HCT116 (cell line): ENCODE results near the gene OR52I2. TPM values are rescaled to one million over a fixed set of nuclear protein-coding genes. Genes with fewer than 3 reads are reported as not detected.

Source experiments
- ATAC-seq: fragments of 200-7000 bp; cut with Tn5 transposase; 2 replicates; pipeline ENCODE4 v1.9.1; 2020; ENCODE audit warnings: mild to moderate bottlenecking, moderate library complexity
- BruUV-seq: library from RNA; stranded (reverse); fragments of 400-500 nt; replicated peaks from 2 replicates; lab custom pipeline; 2021; lab: Mats Ljungman, UMichigan
- CTCF ChIA-PET: fragments of 300-600 bp; sonication (Branson Sonifier 250); formaldehyde crosslinking; loops from one replicate; lab custom pipeline; 2021; ENCODE audit warnings: antibody characterized with exemption; lab: Charles Lee
- POLR2A ChIA-PET: fragments of 300-600, 350-600 bp; sonication (Branson Sonifier 250); formaldehyde crosslinking; loops from one replicate; lab custom pipeline; 2021; ENCODE audit warnings: antibody characterized with exemption; lab: Charles Lee
- RAD21 ChIA-PET, 2 experiments: fragments of 300-600 bp; sonication (Branson Sonifier 250); formaldehyde crosslinking; loops; one replicate each; lab custom pipeline; 2023; ENCODE audit warnings: low total read pairs in 2 of 2; ENCODE audit not compliant: uncharacterized antibody in 2 of 2, unreplicated experiment in 2 of 2, low non-redundant PET in 1 of 2; lab: Charles Lee
- DNase-seq: peaks from one replicate; pipeline ENCODE4 v3.0.0-alpha.2; 2010; ENCODE audit warnings: low read depth, low spot score
- H2AFZ ChIP-seq: fragments of 200-600 bp; shearing (Covaris generic), sonication (generic); 2 replicates; pipeline ENCODE4 v1.6.1; 2017; ENCODE audit warnings: low read depth, mixed run types, mixed read lengths, antibody characterized with exemption, low read length; ENCODE audit not compliant: poor library complexity, severe bottlenecking
- H3K27ac ChIP-seq: 2 replicates; pipeline ENCODE4 v1.5.1; 2012; ENCODE audit warnings: low read depth, low read length
- H3K27me3 ChIP-seq: fragments of 200-600 bp; sonication (generic); 2 replicates; pipeline ENCODE4 v1.6.1; 2016; ENCODE audit warnings: mixed run types, low read length, mixed read lengths; ENCODE audit not compliant: insufficient read depth
- H3K36me3 ChIP-seq, 2 experiments: fragments of 200-500 bp in 1 of 2; fragments of 200-600 bp in 1 of 2; sonication (Bioruptor generic) in 1 of 2; sonication (generic) in 1 of 2; 2 replicates each; pipeline versions ENCODE4 v1.5.1 to v1.6.1; 2014 to 2016; ENCODE audit warnings: low read length in 2 of 2, inconsistent platforms in 1 of 2, mixed read lengths in 1 of 2, mixed run types in 1 of 2; ENCODE audit not compliant: insufficient read depth in 2 of 2, control insufficient read depth in 1 of 2
- H3K4me1 ChIP-seq, 2 experiments: fragments of 200-600 bp in 1 of 2; sonication (generic) in 1 of 2; 2 replicates each; pipeline versions ENCODE4 v1.5.1 to v1.6.1; 2012 to 2017; ENCODE audit warnings: low read length in 2 of 2, inconsistent platforms in 1 of 2, mild to moderate bottlenecking in 1 of 2, mixed read lengths in 1 of 2, mixed run types in 1 of 2, moderate library complexity in 1 of 2; ENCODE audit not compliant: insufficient read depth in 2 of 2, control insufficient read depth in 1 of 2
- H3K4me2 ChIP-seq: fragments of 200-600 bp; sonication (generic); 2 replicates; pipeline ENCODE4 v1.6.1; 2017; ENCODE audit warnings: mixed run types, low read length, mixed read lengths
- H3K4me3 ChIP-seq, 2 experiments: fragments of 200-600 bp in 1 of 2; sonication (generic) in 1 of 2; replicated peaks in 1 of 2; 2 replicates each; pipeline ENCODE4 v1.5.1; 2011 to 2016; ENCODE audit warnings: low read length in 2 of 2, control low read depth in 1 of 2, low read depth in 1 of 2, mild to moderate bottlenecking in 1 of 2, mixed read lengths in 1 of 2, mixed run types in 1 of 2
- H3K79me2 ChIP-seq: fragments of 200-600 bp; sonication (generic); 2 replicates; pipeline ENCODE4 v1.6.1; 2017; ENCODE audit warnings: mild to moderate bottlenecking, mixed run types, low read length, moderate library complexity, mixed read lengths; ENCODE audit not compliant: insufficient read depth
- H3K9ac ChIP-seq: fragments of 200-600 bp; sonication (generic); 2 replicates; pipeline ENCODE4 v1.6.1; 2016; ENCODE audit warnings: low read length, mixed read lengths
- H3K9me2 ChIP-seq: fragments of 200-600 bp; sonication (generic), shearing (Covaris generic); 2 replicates; pipeline ENCODE4 v1.6.1; 2017; ENCODE audit warnings: mixed run types, mild to moderate bottlenecking, moderate library complexity; ENCODE audit not compliant: insufficient read depth
- H3K9me3 ChIP-seq, 2 experiments: fragments of 200-500 bp in 1 of 2; fragments of 200-600 bp in 1 of 2; sonication (Bioruptor generic) in 1 of 2; sonication (generic) in 1 of 2; 2 replicates each; pipeline ENCODE4 v1.6.1; 2014 to 2017; ENCODE audit warnings: low read length in 2 of 2, mixed read lengths in 2 of 2, inconsistent platforms in 1 of 2, low read depth in 1 of 2, mild to moderate bottlenecking in 1 of 2, mixed run types in 1 of 2, moderate library complexity in 1 of 2; ENCODE audit not compliant: control insufficient read depth in 1 of 2, insufficient read depth in 1 of 2
- H4K20me1 ChIP-seq: fragments of 200-600 bp; sonication (generic), shearing (Covaris generic); 2 replicates; pipeline ENCODE4 v1.6.1; 2017; ENCODE audit warnings: mixed run types, mild to moderate bottlenecking, moderate library complexity; ENCODE audit not compliant: insufficient read depth
- ELF1 ChIP-seq: IDR thresholded peaks from 2 replicates; pipeline ENCODE4 v1.6.1; 2012; ENCODE audit warnings: low read depth, borderline replicate concordance
- EZH2 ChIP-seq: fragments of 200-600 bp; sonication (generic); IDR thresholded peaks from 2 replicates; pipeline ENCODE4 v1.6.1; 2017; ENCODE audit warnings: antibody characterized with exemption, mixed run types
- SP1 ChIP-seq: IDR thresholded peaks from 2 replicates; pipeline ENCODE4 v1.6.1; 2012; ENCODE audit warnings: low read depth
- TCF7L2 ChIP-seq: IDR thresholded peaks from 2 replicates; pipeline ENCODE4 v1.7.0; 2011; ENCODE audit warnings: borderline replicate concordance, inconsistent platforms; ENCODE audit not compliant: insufficient read depth, insufficient read length; ENCODE audit errors: extremely low read depth
- ZFX ChIP-seq: fragments of 450-650 bp; IDR thresholded peaks from 2 replicates; pipeline ENCODE4 v1.6.1; 2017
- ZNF274 ChIP-seq: fragments of 200-500 bp; sonication (Bioruptor generic); IDR thresholded peaks from 2 replicates; pipeline ENCODE4 v1.6.1; 2014; ENCODE audit warnings: mild to moderate bottlenecking, low read depth, low read length, inconsistent platforms
- intact Hi-C: fragments of 100-400 bp; cut with micrococcal nuclease; formaldehyde crosslinking; loops from 2 replicates; pipeline ENCODE4 v1.10.0; 2022
- total RNA-seq: library from RNA; stranded (reverse); gene quantifications from one replicate; pipeline ENCODE4 v1.2.1, GENCODE V29; 2021; ENCODE audit not compliant: unreplicated experiment
- TF ChIP-seq, protein P1 (sequence below): IDR thresholded peaks from 2 replicates; pipeline ENCODE4 v1.6.1; 2012; ENCODE audit warnings: low read depth
- TF ChIP-seq, protein P2 (sequence below): IDR thresholded peaks from 2 replicates; pipeline ENCODE4 v1.6.1; 2012
- TF ChIP-seq, protein P3 (sequence below): IDR thresholded peaks from 2 replicates; pipeline ENCODE4 v1.6.1; 2011; ENCODE audit warnings: mild to moderate bottlenecking, low read length, moderate library complexity; ENCODE audit not compliant: insufficient replicate concordance; ENCODE audit errors: extremely low read depth

Gene OR52I2
- total RNA-seq, 1 experiment from 2014 or later = not detected

DNA sequence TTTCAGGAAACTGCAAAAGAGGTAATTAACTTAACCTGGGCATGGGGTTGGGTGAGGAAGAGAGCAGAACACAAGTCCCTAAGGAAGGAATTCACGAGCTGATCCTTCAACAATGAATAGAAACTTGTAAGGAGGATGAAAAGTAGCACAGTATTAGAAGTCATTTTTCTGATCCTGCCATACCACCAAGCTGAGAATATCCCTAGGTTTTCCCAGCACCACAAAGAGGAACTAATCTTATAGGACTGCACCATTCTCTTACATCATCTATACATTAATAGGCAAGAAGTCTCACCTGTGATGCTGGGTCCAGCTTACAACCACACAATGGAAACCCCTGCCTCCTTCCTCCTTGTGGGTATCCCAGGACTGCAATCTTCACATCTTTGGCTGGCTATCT is 12.2 kb downstream of the OR52I2 start, which contains the start of gene OR52I1:
Gene OR52I1 (plus strand): TSS at position 301 of the 400 bp plus-strand sequence. CDS start 0 bp downstream, at position 301.
- Histone ChIP-seq H3K36me3 (no peaks in the 10 kb centered on the region; a peak in 1 of 4 replicates), H3K27ac (no peak within 1 kb of the TSS), H3K9ac (no peak within 1 kb of the TSS), H3K9me3 (no peaks in the 10 kb centered on the region), H3K79me2 (no peaks in the 10 kb centered on the region), H2AFZ (no peak within 1 kb of the TSS), H3K4me2 (no peak within 1 kb of the TSS), H4K20me1 (no peaks in the 10 kb centered on the region), H3K27me3 (peaks cover 12% of the 10 kb centered on the region; the same call in 1 of the 2 replicates), H3K4me1 (no peaks in the 10 kb centered on the region), H3K4me3 (no peak within 1 kb of the TSS), H3K9me2 (no peaks in the 10 kb centered on the region)
- RAD21 ChIA-PET = no interaction called here
- POLR2A ChIA-PET = no interaction called here
- no TSS peak for BruUV-seq
- DNase-seq = no peak
- no peak for ATAC-seq
- CTCF ChIA-PET = no interaction called here
- TF ChIP-seq, protein P1, sequence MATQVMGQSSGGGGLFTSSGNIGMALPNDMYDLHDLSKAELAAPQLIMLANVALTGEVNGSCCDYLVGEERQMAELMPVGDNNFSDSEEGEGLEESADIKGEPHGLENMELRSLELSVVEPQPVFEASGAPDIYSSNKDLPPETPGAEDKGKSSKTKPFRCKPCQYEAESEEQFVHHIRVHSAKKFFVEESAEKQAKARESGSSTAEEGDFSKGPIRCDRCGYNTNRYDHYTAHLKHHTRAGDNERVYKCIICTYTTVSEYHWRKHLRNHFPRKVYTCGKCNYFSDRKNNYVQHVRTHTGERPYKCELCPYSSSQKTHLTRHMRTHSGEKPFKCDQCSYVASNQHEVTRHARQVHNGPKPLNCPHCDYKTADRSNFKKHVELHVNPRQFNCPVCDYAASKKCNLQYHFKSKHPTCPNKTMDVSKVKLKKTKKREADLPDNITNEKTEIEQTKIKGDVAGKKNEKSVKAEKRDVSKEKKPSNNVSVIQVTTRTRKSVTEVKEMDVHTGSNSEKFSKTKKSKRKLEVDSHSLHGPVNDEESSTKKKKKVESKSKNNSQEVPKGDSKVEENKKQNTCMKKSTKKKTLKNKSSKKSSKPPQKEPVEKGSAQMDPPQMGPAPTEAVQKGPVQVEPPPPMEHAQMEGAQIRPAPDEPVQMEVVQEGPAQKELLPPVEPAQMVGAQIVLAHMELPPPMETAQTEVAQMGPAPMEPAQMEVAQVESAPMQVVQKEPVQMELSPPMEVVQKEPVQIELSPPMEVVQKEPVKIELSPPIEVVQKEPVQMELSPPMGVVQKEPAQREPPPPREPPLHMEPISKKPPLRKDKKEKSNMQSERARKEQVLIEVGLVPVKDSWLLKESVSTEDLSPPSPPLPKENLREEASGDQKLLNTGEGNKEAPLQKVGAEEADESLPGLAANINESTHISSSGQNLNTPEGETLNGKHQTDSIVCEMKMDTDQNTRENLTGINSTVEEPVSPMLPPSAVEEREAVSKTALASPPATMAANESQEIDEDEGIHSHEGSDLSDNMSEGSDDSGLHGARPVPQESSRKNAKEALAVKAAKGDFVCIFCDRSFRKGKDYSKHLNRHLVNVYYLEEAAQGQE = no peak
- TF ChIP-seq, protein P2, sequence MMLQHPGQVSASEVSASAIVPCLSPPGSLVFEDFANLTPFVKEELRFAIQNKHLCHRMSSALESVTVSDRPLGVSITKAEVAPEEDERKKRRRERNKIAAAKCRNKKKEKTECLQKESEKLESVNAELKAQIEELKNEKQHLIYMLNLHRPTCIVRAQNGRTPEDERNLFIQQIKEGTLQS = no peak
- TF ChIP-seq TCF7L2 (no peak), ELF1 (no peak), ZNF274 (no peak), EZH2 (no peak), SP1 (no peak), ZFX (no peak)
- TF ChIP-seq, protein P3, sequence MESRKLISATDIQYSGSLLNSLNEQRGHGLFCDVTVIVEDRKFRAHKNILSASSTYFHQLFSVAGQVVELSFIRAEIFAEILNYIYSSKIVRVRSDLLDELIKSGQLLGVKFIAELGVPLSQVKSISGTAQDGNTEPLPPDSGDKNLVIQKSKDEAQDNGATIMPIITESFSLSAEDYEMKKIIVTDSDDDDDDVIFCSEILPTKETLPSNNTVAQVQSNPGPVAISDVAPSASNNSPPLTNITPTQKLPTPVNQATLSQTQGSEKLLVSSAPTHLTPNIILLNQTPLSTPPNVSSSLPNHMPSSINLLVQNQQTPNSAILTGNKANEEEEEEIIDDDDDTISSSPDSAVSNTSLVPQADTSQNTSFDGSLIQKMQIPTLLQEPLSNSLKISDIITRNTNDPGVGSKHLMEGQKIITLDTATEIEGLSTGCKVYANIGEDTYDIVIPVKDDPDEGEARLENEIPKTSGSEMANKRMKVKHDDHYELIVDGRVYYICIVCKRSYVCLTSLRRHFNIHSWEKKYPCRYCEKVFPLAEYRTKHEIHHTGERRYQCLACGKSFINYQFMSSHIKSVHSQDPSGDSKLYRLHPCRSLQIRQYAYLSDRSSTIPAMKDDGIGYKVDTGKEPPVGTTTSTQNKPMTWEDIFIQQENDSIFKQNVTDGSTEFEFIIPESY = no peak
- intact Hi-C loops = no loop called here
